Activated CD4-positive, alpha-beta T cell treated with anti-CD3 and anti-CD28 coated beads, Interleukin-2, amount 50 U/mL, for 4 hours (primary cell): ENCODE results near the gene URI1.
"Not testable (repeated sequence)": the region's sequence is repeated elsewhere in the genome, so short reads cannot be mapped to it uniquely, and the experiment has no call there.

Source experiments
- DNase-seq, 2 experiments: peaks; one replicate each; pipeline ENCODE4 v3.0.0-alpha.2; 2020

URI1 gene

DNA sequence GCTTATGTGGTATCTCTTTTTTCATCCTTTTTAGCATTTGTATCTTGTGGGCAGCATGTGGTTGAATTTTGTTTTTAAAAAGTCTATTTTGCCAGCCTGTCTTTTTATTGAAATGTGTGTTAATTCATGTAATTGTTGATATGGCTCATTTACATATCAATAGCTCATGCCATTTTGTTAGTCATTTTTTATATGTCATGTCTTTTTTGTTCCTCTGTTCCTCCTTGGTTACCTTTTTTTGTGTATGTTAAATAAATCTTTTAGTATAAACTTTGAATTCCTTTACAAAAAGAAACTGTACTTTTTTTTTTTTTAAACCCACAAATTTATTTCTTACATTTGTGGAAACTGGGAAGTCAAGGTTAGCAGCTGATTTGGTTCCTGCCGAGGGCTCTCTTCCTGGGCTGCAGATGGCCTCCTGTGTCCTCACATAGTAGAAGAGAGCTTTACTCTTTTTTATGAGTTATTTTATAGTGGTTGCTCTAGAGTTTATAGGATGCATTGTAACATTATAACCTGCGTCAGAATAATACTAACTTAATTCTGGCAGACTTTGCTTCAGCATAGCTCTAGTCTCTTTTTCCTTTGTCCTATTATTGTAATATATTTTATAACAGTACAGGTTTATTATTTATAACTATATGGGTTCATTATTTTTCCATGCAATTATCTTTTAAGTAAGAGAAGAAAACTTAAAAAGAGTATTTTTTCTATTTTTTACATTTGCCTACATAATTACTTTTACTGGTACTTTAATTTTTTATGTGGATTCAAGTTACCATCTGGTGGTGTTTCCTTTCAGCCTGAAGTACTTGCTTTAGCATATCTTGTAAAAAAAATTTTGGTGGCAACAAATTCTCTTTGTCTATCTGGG lies 86.3 kb downstream of the URI1 start:
- DNase-seq, result no peak

DNA sequence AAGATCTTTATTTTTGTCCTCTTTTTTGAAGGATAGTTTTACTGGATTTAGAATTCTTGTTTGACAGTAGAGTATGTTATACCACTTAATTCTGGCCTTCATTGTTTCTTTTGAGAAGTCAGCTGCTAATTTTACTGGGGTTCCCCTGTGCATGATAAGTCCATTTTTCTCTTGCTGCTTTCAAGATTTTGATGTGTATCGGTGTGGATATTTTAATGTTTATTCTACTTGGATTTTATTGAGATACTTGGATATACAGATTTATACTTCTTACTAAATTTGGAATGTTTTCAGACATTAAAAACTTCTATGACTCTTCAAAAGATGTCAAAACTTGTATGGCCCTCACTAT lies 86.9 kb downstream of the URI1 start:
- DNase-seq, result no peak

DNA sequence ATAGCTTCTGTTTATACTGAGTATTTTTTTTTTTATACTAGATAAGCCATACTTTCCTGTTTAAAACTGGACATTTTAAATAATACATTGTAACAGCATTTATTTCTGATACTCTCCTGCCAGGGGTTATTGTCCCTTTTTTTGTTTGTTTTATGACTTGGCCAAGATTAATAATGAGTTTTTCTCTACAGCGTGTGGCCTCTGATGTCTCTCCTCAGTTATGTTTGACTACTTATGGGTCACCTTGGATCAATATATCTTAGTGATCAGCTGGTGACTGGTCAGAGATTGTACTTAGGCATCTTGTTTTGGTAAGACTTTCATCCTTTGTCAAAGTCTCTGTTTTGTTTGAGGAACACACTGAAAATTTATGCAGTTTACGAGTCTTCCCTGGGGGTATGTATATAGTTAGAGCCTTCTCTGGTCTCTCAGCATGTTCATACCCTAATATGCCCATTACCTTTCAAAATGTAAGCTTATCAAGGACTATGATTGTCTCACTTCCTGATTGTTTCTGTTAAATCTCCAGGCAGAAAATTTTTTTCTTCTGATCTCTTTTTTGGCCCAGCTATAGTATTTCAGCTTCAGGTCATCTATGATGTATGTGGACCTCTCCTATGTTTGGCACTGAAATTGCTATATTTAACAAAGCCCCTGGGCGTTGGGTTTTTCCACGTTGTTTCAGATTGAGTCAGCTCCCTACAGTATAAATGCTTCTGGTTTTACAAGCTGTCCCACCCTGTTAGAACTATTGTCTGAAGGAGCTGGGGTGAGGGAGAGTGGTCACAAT lies 87.9 kb downstream of the URI1 start:
- no peak for DNase-seq

DNA sequence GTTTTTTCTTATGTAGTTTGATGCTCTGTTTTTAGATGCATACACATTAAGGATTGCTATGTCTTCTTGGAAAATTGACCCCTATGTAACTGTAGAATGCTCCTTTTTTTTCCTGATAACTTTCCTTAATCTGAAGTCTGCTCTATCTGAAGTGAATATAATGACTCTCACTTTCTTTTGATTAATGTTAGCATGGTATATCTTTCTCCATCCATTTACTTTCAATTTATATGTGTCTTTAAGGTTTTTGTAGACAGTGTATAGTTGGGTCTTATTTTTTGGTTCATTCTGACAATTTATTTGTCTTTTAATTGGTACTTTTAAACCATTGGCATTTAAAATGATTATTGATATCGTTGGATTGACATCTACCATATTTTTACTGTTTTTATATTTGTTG lies 92.3 kb downstream of the URI1 start:
- DNase-seq, result no peak

DNA sequence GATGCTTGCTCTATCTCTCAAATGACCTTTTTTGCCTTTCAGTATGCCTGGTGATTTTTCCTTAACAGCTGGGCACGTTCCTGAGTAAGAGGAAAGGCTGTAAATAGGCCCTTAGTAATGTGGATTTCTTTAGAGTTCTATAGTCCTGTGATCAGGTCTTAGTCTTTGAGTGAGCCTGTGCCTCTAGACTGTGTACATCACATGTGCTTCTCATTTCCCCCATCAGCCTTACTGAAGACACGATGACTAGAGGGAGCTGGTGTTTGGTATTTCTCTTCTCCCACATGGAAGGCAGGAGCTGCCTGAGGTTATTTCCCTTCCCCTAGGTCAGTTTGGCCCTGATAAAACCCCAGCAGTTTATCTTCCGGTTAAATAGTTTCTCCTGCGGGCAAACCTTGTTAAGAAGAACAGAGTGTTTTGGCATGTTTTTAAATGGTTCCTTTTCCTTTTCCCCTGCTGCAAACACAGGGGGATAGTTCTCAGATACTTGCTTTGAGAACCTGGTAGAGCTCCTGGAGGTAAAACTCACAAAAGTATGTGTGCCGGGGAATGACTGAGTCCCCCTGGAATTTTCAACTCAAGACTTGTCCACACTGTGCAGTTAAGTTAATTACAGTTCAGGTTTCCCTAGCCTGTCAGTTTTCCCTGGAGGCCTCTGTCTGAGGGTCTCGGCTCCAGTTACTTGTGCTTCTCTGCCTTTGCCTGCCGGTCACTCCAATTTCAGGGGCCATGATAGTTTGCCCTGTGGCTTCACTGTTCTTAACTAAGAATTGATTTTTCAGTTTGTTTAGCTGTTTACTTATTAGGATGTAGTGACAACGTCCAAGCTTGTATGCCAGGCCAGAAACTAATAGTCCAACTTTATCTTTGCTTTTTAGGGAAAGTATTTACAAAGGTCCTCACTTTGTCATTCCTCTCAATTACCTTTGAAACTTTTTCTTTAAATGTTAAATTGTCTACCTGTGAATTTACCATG lies 94.4 kb downstream of the URI1 start:
- no peak for DNase-seq

DNA sequence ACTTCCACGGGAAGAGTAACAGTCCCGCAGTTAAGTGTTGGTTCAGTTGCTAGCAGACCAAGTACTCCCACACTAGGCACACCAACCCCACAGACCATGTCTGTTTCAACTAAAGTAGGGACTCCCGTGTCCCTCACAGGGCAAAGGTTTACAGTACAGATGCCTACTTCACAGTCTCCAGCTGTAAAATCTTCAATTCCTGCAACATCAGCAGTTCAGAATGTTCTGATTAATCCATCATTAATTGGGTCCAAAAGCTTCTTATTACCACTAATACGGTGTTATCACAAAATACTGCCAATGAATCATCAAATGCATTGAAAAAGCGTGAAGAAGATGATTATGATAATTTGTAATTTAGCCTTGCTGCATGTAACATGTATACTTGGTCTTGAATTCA lies 95.8 kb downstream of the URI1 start:
- no peak for DNase-seq

DNA sequence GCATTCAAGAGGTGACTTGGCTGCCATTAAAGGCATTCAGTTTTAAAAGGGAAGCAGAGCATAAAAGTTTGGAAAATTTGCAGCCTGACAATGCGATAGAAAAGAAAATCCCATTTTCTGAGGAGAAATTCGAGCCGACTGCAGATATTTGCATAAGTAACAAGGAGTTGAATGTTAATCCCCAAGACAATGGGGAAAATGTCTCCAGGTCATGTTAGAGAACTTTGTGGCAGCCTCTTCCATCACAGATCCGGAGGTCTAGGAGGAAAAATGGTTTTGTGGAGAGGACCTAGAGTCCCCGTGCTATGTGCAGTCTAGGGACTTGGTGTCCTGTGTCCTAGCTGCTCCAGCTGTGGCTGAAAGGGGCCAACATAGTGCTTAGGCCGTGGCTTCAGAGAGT lies 99.9 kb downstream of the URI1 start:
- not testable (repeated sequence) for DNase-seq

DNA sequence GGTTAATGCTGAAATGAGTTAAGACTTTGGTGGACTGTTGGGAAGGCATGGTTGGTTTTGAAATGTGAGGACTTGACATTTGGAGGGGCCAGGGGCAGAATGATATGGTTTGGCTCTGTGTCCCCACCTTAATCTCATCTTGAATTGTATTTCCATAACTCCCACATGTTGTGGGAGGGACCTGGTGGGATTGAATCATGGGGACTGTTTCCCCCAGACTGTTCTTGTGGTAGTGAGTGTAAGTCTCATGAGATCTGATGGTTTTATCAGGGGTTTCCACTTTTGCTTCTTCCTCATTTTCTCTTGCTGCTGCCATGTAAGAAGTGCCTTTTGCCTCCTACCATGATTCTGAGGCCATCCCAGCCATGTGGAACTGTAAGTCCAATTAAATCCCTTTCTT lies 101.0 kb downstream of the URI1 start:
- not testable (repeated sequence) for DNase-seq

DNA sequence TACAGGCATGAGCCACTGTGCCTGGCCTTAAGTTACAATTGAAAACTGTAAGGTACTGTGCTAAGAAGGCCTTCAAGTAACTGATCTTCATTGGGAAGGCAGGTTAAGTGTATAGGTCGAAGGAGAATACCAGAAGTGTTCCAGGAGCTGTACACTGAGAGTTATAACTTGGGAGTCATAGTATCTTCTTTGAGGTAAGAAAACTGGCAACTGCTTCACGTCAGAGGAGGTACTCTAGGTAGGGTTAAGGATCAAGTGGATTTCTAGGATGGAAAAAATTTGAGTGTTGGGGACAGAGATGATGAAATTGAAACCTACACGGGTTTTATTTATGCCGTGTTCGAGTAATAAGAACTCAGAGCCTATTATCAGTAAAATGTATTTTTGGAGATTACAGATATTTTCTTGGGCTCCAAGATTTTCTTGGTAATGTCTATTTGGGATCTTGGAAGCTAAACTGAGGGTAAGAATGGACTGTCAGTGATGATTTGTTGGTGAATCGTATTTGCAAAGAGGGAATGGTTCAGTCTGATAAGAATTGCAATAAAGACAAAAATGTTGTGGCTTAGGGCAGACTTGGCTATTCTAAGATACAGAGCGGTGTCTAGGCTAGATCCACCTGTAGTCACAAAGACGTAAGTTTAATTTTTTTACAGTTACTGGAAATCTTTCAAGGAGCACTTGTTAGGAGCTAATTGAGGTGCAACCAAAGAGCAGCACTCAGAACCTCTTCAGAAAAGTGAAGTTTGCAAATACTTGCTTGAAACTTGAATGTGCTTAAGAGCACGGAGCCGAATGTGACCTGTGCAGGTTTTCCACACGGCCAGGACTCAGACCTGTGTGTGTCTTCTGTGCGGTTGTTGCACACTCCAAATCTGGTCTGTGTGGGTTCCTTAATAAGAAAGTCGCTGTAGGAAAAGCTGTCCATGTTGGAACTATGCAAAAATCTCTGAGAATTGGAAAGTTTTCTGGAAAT lies 102.5 kb downstream of the URI1 start:
- no peak for DNase-seq

DNA sequence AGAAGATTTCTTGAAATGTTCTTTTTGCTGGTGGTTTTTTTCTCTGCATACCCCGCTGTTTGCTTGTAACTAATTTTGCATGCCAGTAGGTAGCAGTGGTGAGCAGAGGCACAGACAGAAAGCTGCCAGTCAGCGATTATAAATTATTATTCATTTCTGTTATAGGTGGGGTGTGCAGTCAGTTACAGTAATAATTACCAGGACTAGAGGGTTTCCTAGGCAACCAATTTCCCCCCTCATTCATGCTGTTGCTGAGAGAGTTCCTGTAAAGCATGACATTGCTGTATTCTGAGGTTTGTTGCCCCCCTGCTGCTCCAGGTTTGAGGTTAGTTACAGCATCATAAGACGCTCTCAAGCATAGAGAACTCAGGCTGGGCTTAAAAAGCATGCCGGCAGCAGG lies 104.5 kb downstream of the URI1 start:
- no peak for DNase-seq

DNA sequence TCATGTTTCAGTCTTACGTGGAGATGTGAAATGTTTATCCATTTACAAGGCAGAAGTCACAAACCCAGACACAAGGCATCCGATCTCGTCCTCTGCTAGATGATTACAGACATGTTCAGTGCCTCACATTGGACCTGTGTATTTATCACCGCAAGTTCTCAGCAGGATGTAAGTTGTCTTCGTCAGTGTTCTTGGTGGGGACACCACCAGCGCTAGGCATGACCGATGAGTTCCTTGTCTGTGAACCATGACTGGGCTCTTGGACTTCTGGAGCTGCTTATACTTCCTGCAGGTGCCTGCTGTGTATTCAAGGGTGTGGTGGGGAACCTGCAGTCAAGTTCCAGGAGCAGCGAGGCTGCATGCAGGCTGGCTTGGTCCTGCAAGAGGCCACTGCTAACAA lies 105.4 kb downstream of the URI1 start:
- no peak for DNase-seq

DNA sequence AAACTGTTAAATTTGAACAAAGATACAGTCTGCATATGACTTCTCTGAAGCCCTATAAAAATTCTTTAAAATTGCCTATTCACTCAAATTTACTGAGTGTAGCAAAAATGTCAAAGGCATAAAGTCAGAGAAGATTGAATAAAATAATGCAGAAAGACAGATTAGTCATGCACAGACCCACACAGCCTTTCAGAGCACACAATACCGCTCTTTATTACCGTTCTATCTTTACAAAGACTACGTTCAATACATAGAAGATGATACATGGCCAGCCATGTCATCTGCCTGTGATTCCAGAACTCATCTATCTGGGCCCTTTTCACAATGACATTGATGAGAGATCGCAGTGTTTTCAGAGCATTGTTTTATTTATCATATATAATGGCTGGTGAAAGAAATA lies 107.2 kb downstream of the URI1 start:
- no peak for DNase-seq

DNA sequence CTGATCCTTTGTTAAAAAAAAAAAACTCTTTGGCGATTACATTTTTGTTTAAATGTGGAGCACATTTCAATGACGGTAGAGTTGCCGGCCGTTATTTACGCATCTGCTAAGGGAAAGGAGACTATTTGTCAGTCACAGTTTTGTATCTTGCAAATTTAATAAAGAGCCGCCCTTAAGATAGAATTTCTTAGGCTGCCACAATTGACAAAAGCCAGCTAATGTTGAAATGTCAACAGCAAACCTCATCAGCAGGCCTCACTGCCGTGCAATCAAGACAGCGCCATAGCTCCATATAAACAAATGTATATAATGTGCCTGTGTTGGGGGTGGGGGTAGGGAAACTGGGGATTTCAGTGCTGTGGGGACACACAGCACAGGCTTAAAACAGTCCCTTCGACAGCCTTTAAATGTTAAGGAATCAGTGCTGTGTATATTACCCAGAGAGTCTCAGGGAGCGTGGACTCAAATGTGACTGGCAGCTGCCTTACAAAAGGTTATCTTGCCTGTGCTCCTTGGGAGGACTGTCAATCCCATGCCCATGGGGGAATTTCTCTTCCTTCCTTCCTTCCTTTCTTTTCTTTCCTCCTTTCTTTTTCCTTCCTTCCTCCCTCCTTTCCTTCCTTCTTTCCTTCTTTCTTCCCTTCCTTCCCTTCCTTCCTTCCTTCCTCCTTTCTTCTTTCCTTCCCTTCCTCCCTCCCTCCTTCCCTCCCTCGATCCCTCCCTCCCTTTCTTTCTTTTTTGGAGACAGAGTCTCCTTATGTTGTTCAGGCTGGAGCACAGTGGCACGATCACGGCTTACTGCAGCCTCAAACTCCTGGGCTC lies 108.0 kb downstream of the URI1 start:
- DNase-seq, result no peak

DNA sequence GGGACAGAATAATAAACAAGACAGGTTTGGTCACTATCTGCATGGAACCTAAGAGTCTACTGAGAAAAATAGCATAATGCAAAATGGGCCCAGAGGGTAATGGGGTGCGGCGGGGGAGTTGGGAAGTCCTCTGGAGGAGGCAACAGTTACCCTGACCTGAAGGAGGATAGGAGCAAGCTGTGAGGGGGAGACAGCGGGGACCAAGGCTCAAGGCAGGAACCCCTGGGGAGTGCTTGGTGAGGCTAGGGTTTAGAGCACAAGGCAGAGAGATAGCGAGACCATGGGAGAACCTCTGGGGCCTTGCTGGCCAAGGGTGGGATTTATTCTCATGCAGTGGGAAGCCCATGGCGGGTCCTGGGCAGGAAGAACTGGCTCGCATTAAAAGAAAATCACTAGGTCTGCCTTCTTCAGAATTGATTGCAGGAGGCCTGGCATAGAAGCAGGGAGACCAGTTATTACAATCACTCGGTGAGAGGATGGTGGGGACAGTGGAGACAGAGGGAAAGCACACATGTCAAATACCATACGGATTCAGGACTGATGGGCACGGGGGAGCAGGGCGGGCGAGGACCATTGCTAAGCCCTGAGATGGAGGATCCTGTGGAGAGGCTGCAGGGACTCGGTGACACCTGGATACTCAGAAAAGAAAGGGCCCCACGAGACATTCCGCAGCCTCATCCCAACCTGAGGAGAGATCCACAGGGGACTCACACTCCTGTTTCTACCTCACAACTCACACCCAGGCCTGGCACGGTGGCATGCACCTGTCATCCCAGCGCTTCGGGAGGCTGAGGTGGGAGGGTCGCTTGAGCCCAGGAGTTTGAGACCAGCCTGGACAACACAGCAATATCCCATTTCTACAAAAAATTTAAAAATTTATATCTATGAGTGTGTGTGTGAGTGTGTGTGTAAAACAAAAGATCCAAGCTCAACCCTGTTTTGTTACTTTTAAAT lies 110.4 kb downstream of the URI1 start:
- DNase-seq, result no peak

DNA sequence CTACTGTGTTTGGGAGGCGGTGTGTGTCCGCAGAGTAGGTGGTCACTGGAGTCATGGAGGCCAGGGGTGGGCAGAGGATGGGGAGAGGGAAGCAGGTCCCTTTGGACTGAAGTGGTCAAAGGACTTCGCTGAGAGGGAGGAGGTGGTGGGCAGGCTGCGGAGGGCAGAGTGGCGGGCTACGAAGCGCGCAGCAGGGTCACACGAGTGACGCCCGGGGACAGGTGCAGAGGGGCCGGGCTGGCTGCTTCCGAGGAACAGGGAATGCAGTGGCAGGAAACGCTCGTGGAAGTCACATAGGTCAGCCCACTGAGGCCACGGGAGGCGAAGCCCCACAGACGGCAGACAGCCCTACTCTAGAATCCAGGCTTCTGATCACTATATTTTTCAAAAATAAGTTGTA lies 111.5 kb downstream of the URI1 start:
- no peak for DNase-seq

DNA sequence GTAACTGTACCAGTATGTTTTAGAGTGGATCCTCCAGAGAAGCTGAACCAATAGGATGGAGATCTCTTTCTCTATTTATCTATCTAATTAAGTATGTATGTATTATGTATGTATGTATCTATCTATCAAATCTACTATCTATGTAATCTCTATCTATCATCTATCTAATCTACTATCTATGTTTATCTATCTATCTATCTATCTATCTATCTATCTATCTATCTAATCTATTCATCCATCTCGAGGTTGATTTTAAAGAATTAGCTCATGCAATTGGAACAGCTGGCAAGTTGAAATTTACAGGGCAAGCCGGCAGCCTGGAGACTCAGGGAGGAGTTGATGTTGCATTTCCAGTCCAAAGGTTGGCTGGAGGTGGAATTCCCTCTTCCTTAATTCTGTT lies 112.2 kb downstream of the URI1 start:
- DNase-seq, result no peak

DNA sequence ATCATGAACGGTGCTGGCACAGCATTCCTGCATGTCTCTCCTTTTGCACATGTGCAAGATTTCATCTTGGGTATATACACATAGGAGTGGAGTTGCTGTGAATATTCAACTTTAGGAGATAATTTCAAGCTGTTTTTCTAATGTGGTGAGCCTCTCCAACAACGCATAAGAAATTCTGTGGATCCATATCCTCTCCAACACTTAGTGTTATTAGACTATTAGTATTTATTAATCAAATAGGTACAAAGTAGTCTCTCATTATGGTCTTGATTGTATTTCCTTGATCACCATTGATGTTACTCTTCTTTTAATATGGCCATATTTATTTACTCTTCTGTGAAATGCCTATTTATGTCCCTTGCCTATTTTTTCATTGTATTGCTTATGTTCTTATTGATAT lies 114.5 kb downstream of the URI1 start:
- DNase-seq, result no peak

DNA sequence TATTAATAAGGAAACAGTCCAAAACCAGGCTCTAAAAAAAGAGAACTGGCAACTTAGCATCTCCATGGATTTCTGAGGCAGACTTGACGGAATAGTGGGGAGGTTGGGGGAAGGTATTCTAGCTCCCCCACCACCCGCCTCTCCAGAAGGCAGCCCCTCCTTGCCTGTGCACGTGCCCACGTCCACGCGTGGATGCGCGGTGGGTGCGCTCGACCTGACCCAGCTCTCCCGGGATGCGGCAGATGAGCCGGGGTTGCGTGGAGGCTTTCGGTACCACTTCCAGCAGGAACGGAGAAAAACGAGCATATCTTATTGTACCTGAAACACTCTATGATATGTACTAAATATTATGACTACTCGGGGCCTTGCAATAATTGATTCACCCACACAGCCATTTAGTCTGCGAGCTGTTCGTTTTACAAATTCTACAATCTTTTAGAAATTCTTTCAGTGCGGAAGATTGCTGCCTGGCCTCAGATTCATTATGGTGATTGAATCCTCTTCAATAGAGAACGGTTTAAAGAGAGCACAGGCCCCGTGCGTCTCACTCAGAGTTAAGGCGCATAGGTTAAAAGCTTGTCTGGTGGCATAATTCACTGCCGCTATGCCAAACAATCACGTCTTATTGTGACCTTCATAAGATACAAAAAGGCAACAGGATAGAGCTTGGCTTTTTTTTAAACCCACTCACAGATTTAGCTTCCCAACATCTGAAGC lies 117.9 kb downstream of the URI1 start:
- DNase-seq, result no peak
